IPS-18a (cell line): ENCODE measurements around the gene CARD11.
"Not testable (repeated sequence)": the region's sequence is repeated elsewhere in the genome, so short reads cannot be mapped to it uniquely, and the experiment has no call there.

ENCODE experiments used
- H3K27ac ChIP-seq: one replicate; pipeline ENCODE4 v1.5.1; 2013; ENCODE audit warnings: low read length
- H3K27me3 ChIP-seq: one replicate; pipeline ENCODE4 v1.6.1; 2013; ENCODE audit warnings: mild to moderate bottlenecking, low read length; ENCODE audit not compliant: control insufficient read depth, insufficient read depth
- H3K36me3 ChIP-seq: one replicate; pipeline ENCODE4 v1.6.1; 2013; ENCODE audit warnings: low read depth, low read length; ENCODE audit not compliant: control insufficient read depth
- H3K4me1 ChIP-seq: one replicate; pipeline ENCODE4 v1.6.1; 2013; ENCODE audit warnings: low read depth, low read length; ENCODE audit not compliant: control insufficient read depth
- H3K4me3 ChIP-seq: one replicate; pipeline ENCODE4 v1.5.1; 2013; ENCODE audit warnings: low read length
- H3K9ac ChIP-seq: one replicate; pipeline ENCODE4 v1.6.1; 2013; ENCODE audit warnings: mild to moderate bottlenecking, low read length, moderate library complexity
- H3K9me3 ChIP-seq: one replicate; pipeline ENCODE4 v1.6.1; 2013; ENCODE audit warnings: low read depth, low read length; ENCODE audit not compliant: control insufficient read depth

CARD11 gene

GRCh38 chr7:3033136-3033535 lies 10.5 kb downstream of the CARD11 start:
- no peaks in the 10 kb centered on the region for H3K27me3 ChIP-seq
- H3K27ac ChIP-seq, result no peak overlapping the region
- H3K9ac ChIP-seq, result no peak overlapping the region
- no peak overlapping the region for H3K4me3 ChIP-seq
- no peaks in the 10 kb centered on the region for H3K36me3 ChIP-seq
- H3K9me3 ChIP-seq, result no peaks in the 10 kb centered on the region
- peaks cover 11% of the 10 kb centered on the region for H3K4me1 ChIP-seq

- Histone ChIP-seq H3K4me3 (no peak overlapping the region), H3K9ac (no peak overlapping the region), H3K4me1 (peaks cover 14% of the 10 kb centered on the region), H3K27me3 (no peaks in the 10 kb centered on the region), H3K36me3 (no peaks in the 10 kb centered on the region), H3K27ac (no peak overlapping the region), H3K9me3 (no peaks in the 10 kb centered on the region)
Measured at GRCh38 chr7:3032256-3032655, 11.4 kb downstream of the CARD11 start.

GRCh38 chr7:3029138-3029537 lies 14.5 kb downstream of the CARD11 start:
- no peak overlapping the region for H3K9ac ChIP-seq
- H3K4me1 ChIP-seq, result peaks cover 14% of the 10 kb centered on the region
- H3K27me3 ChIP-seq, result no peaks in the 10 kb centered on the region
- no peak overlapping the region for H3K4me3 ChIP-seq
- H3K27ac ChIP-seq, result no peak overlapping the region
- no peaks in the 10 kb centered on the region for H3K36me3 ChIP-seq
- no peaks in the 10 kb centered on the region for H3K9me3 ChIP-seq

GRCh38 chr7:3028758-3029093 lies 14.9 kb downstream of the CARD11 start:
- Histone ChIP-seq H3K9ac (no peak overlapping the region), H3K27ac (no peak overlapping the region), H3K4me3 (no peak overlapping the region), H3K9me3 (no peaks in the 10 kb centered on the region), H3K4me1 (peaks cover 14% of the 10 kb centered on the region), H3K27me3 (no peaks in the 10 kb centered on the region), H3K36me3 (no peaks in the 10 kb centered on the region)

- Histone ChIP-seq H3K27me3 (no peaks in the 10 kb centered on the region), H3K9ac (no peak overlapping the region), H3K36me3 (no peaks in the 10 kb centered on the region), H3K9me3 (no peaks in the 10 kb centered on the region), H3K4me3 (no peak overlapping the region), H3K27ac (no peak overlapping the region), H3K4me1 (peaks cover 14% of the 10 kb centered on the region)
Measured at GRCh38 chr7:3028071-3028757, 15.5 kb downstream of the CARD11 start.

- Histone ChIP-seq H3K9me3 (no peaks in the 10 kb centered on the region), H3K9ac (no peak overlapping the region), H3K27me3 (no peaks in the 10 kb centered on the region), H3K27ac (no peak overlapping the region), H3K36me3 (no peaks in the 10 kb centered on the region), H3K4me1 (peaks cover 14% of the 10 kb centered on the region), H3K4me3 (no peak overlapping the region)
Measured at GRCh38 chr7:3027005-3027845, 16.4 kb downstream of the CARD11 start.

GRCh38 chr7:3025616-3026015 lies 18.1 kb downstream of the CARD11 start:
- H3K27me3 ChIP-seq, result no peaks in the 10 kb centered on the region
- H3K9ac ChIP-seq, result no peak overlapping the region
- peaks cover 14% of the 10 kb centered on the region for H3K4me1 ChIP-seq
- no peaks in the 10 kb centered on the region for H3K36me3 ChIP-seq
- no peak overlapping the region for H3K27ac ChIP-seq
- H3K9me3 ChIP-seq, result no peaks in the 10 kb centered on the region
- no peak overlapping the region for H3K4me3 ChIP-seq

GRCh38 chr7:3021825-3022224 lies 21.8 kb downstream of the CARD11 start:
- Histone ChIP-seq H3K9me3 (no peaks in the 10 kb centered on the region), H3K36me3 (no peaks in the 10 kb centered on the region), H3K4me1 (no peaks in the 10 kb centered on the region), H3K27me3 (no peaks in the 10 kb centered on the region), H3K4me3 (no peak overlapping the region), H3K9ac (no peak overlapping the region), H3K27ac (no peak overlapping the region)

GRCh38 chr7:3021224-3021623 lies 22.4 kb downstream of the CARD11 start:
- not testable (repeated sequence) for H3K27me3 ChIP-seq, H3K4me3 ChIP-seq, H3K4me1 ChIP-seq, H3K27ac ChIP-seq, H3K36me3 ChIP-seq, H3K9me3 ChIP-seq, H3K9ac ChIP-seq

- no peaks in the 10 kb centered on the region for H3K4me1 ChIP-seq
- no peak overlapping the region for H3K27ac ChIP-seq
- H3K9ac ChIP-seq, result no peak overlapping the region
- no peaks in the 10 kb centered on the region for H3K9me3 ChIP-seq
- no peaks in the 10 kb centered on the region for H3K36me3 ChIP-seq
- H3K27me3 ChIP-seq, result no peaks in the 10 kb centered on the region
- no peak overlapping the region for H3K4me3 ChIP-seq
Measured at GRCh38 chr7:3020416-3020815, 23.3 kb downstream of the CARD11 start.

GRCh38 chr7:3019801-3020200 lies 23.9 kb downstream of the CARD11 start:
- H3K27ac ChIP-seq, result no peak overlapping the region
- H3K27me3 ChIP-seq, result no peaks in the 10 kb centered on the region
- no peaks in the 10 kb centered on the region for H3K36me3 ChIP-seq
- no peaks in the 10 kb centered on the region for H3K4me1 ChIP-seq
- no peak overlapping the region for H3K4me3 ChIP-seq
- no peaks in the 10 kb centered on the region for H3K9me3 ChIP-seq
- H3K9ac ChIP-seq, result no peak overlapping the region
